Activated CD4-positive, alpha-beta T cell treated with anti-CD3 and anti-CD28 coated beads, Interleukin-2, amount 50 U/mL, for 24 hours (primary cell): Measurements from ENCODE around the gene BTBD2.
A peak's percentile ranks its signal among the peaks of the same experiment; 100 is the strongest.
"Not testable (repeated sequence)": the region's sequence is repeated elsewhere in the genome, so short reads cannot be mapped to it uniquely, and the experiment has no call there.

Source experiments
- DNase-seq, 2 donors: peaks; one replicate each; pipeline ENCODE4 v3.0.0-alpha.2; 2020; ENCODE audit warnings: low read depth in 1 of 2, low spot score in 1 of 2

Gene BTBD2

DNA sequence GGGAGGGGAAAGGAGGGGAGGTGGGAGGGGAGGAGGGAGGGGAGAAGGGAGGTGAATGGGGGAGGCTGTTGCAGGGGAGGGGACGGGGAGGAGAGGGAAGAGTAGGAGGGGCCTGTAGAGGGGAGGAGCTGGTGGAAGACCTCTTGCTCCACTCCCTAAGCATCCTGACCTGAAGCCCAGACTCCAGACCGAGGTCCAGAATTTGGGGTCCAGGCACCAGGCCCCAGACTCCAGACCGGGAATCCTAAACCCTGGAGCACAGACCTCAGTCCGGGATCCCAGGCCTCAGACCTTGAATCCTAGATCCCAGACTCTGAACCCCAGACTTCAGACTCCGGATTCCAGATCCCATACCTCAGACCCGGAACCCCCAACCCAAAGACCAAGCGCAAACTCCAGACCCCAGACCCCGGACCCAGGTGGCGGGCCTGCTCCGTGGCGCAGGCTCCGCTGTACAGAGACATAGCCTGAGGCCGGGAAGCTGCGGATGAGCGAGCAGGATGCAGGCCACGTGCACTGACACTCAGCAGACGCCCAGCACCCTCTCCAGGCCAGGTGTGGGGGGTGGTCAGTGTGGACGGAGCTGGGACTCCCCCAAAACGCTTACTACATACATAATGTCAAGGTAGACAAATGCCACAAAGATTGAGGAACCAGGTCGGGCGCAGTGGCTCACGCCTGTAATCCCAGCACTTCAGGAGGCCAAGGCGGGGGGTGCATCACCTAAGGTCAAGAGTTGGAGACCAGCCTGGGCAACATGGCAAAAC, 710 bp upstream of the BTBD2 start:
- DNase-seq = peak in 1 of 2 donors; percentile 39

DNA sequence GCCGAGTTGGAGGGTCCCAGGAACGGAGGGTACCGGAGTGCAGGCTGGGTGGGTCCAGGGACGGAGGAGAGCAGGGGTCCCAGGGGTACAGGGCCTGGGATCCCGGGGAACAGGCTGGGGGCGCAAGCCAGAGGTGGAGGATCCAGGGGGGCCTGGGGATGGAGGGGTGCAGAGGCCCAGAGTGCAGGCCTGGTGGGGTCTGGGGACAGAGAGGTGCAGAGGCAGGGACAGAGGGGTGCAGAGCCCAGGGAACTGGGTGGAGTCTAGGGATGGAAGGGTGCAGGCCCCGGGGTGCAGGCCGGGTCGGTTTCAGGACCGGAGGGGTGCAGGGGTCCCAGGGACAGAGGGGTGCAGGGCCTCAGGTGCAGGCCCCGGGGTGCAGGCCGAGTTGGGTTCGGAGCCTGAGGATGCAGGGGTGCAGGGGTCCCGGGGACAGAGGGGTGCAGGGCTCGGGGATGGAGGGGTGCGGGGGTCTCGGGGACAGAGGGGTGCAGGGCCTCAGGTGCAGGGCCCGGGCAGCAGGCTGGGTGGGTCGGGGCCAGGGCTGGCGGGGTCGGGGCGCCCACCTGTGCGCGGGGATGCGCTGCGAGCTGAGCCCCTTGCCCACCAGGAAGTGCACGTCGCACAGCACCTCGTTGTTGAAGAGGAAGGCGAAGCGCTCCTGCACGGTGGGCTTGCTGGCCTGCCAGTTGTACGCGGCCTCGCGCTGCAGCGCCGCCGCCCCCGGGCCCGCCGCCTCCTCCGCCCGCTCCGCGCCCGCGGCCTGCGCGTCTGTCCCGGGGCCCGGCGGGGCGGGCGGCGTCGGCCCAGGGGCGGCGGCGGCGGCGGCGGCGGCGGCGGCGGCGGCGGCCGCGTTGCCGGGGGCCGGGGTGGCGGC, 545 bp downstream of the BTBD2 start:
- no peak for DNase-seq

GRCh38 chr19:2014131-2014571, 1.4 kb downstream of the BTBD2 start:
- DNase-seq = no peak

DNA sequence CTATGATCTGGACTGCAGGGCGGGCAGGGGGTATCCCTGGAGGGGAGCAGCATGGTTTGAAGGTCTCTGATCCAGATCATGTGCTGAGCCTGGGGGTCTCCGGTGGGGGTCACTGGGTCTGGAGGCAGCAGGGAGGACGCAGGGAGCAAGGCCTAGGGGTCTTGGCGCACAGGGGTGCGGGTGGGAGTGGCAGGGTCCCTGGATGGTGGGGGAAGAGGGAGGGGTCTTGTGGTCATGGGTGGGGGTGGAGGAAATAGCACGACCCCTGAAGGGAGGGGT, 1.9 kb downstream of the BTBD2 start:
- DNase-seq = no peak

GRCh38 chr19:2012941-2013682, 2.4 kb downstream of the BTBD2 start:
- DNase-seq = no peak

GRCh38 chr19:2011169-2011568, 4.3 kb downstream of the BTBD2 start:
- no peak for DNase-seq

DNA sequence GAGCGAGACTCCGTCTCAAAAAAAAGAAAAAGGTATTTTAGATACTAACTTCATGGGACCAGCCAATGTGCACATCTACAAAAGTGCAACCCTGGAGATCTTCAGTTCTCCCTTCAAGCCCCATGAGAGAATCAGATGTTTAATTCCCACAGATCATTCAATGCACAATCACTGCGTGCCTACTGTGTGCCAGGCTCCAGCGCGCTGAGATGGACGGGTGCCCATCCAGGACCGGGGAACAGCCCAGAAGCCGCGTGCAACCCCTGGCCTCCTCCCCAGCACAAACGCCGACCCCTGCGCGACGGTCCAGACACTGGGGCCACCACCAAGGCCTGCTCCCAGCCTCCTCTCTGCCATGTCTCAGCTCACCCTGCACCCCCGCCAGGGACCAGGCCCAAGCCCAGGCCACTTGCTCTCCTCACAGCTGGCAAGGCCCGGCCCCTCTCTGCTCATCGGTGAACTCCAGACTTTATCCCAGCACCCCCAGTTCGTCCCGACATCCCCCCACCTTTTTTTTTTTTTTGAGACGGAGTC, 5.3 kb downstream of the BTBD2 start:
- no peak for DNase-seq

DNA sequence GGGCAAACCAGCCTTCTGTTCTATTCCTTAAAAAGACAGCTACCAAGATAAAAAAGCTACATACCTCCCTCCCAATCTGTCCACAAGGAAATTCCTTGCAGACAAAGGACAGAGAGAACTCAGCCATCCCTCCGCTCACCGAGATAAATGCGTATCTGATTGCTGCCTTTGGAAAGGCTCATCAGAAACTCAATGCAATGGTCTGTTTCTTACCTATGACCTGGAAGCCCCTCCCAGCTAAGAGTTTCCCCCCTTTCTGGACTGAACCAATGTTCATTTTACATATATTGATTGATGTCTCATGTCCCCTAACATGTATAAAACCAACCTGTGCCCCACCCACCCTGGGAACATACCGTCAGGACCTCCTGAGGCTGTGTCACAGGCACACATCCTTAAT, 11.6 kb downstream of the BTBD2 start:
- DNase-seq = no peak

DNA sequence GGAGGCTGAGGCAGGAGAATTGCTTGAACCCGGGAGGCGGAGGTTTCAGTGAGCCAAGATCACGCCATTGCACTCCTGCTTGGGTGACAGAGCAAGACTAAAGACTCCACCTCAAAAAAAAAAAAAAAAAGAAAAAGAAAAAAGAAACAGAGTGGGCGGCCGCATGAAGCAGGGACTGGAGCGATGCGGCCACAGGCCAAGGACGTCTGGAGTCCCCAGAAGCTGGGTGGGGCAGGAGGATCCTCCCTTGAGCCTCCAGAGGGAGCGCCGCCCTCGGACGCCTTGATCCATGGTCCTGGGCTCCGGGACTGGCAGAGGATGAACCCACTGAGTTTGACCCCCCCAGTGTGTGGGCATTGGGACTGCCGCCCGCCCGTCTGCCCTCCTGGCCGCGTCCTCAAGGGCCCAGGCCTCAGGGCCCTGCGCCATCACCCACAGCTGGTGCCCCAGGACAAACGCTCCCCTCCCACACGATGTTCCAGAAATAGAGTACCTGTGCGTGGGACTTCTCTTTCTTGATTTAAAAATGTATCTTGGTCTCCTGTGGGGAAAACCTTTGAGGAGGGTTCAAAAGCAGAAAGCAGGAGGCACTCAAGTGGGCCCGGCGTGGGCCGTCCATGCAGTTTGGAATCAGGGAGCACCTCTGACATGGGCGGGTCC, 15.5 kb downstream of the BTBD2 start:
- DNase-seq = no peak

DNA sequence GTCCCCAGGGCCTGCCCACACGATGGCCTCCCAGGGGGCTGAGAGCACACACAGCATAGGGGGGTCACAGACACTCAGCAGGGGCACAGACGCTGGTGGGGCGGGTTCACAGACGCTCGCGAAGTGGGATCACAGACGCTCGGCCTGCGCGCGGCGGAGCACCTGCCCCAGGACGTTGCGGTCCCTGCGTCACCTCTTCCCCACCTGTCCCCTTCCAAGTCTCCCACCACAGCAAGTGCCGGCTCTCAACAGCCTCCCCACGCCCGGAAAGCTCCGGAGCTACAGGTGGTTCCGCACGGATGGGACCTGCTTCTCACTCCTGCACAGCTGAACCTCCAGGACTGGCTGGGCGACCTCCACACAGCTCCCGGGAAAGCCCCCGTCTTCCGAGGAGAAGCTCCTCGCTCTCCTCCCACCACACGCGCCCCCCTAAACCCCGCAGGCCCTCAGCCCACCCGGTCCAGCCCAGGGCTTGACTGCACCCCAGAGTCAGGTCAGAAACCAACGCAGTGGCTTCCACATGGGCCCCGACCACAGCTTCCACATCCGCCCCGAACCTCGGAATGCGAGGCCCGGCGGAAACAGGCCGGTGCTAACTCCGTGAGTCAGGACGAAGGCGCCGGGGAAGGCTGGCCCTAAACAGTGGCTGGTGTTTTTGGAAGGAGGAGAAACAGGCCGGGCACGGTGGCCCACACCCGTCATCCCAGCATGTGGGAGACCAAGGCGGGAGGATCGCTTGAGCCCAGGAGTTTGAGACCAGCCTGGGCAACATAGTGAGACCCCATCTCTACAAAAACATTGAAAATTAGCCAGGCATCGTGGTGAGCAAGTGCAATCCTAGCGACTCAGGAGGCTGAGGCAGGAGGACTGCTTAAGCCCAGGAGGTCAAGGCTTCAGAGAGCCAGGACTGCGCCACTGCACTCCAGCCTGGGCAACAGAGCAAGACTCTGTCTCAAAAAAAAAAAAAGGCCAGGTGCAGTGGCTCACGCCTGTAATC, 16.5 kb downstream of the BTBD2 start:
- no peak for DNase-seq

GRCh38 chr19:1997353-1998233, 17.9 kb downstream of the BTBD2 start:
- DNase-seq = no peak

DNA sequence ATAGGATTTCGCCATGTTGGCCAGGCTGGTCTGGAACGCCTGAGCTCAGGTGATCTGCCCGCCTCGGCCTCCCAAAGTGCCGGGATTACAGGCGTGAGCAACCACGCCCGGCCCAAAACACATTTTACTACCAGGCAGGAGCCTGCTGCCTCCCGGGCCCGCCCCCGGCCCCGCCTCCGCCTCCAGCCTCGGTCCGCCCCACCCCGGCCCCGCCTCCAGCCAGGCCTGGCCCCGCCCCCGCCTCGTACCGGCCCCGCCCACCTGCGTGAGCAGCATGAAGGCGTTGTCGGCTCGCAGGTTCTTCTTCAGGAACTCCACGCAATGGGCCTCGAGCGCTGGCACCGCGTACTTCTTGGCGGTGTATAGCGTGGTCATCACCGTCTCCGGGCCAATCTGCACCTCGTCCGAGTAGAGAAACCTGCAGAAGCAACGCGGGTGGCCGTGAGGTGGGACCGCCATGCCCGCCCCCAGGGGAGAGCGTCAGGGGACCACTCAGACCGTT, 22.7 kb downstream of the BTBD2 start:
- DNase-seq = peak in 1 of 2 donors; percentile 20

DNA sequence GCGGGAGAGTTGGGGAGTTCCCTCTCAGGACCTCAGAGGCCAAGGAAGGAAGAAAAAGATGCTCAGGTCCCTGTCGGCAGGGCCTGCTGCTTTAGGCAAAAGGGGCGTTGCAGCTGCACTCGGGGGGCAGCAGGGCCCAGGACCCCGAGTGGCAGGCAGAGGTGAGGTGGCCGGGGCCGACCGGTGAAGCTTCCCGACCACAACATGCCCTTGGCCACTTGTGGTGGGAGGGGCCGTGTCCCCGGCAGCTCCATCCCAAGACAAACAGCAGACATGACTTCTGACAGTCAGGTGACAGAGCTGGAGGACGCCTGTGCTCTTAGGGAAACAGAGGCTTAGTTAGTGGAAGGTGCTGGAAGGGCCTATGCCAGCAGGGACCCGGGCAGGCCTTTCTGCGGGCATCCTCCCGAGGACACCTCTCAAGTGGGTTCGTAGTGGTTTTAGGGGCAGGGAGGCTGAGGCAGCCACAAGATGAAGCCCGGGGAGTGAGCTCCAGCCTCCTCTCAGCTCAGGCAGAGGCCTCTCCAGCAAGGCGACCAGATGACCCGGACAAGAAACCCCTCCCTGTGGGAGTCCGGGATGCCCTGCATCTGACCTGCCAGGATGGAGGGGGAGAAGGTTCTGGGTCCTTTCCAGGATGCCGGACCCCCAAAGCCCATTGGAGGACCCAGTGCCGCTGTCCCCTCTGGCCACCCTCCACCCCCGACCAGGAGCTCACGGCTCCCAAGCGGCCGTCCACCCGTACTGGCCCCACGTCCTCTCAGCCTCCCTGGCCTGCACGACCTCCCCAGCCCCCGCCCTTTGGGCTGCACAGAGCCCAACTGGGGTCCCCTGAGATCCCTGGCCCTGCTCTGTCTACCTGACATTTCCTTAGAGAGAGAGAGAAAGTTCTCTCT, 24.2 kb downstream of the BTBD2 start:
- DNase-seq = no peak

DNA sequence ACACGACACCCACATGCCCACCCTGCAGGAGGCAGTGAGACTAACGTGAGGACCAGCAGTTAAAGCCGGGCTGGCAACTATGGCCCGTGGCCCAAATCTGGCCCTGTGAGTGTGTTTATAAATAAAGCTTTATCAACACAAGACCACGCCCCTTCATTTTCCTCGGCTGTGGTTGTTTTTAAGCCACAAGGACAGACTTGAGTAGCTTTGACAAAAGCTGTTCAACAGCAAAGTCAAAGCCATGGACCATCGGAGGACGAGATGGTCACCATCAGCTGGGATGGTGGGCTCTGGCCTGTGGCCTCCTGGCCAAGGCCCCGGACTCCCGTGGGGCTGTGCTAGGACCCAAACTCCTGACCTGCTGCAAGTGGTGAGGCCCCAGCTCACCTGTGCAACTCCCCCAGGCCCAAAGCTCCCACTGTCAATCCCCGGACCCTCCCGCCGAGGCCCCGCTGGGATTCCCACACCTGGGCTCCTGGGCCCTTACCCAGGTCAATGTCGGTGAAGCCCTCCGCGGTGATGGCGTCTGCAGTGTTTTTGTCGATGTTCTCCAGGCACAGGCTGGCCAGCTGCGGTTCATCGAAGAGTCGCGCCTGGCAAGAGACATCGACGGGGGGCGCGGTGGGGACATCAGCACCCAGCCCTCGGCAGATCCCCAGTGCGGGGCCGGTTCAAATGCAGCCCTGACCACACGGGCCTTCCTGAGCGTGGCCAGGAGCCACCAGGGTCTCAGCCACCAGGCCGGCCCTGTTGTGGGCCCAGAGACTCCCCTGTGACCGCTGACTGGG, 25.1 kb downstream of the BTBD2 start:
- DNase-seq = no peak

- no peak for DNase-seq
Observed at GRCh38 chr19:1989513-1990229, 25.8 kb downstream of the BTBD2 start.

DNA sequence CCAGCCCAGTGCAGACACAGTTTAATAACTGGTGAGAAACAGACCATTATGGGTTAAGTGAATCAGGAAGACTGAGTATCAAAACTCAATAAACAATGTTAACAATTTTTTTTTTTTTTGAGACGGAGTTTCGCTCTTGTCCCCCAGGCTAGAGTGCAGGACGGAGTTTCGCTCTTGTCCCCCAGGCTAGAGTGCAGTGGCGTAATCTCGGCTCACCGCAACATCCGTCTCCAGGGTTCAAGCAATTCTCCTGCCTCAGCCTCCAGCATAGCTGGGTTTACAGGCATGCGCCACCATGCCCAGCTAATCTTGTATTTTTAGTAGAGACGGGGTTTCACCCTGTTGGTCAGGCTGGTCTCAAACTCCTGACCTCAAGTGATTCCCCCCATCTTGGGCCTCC, 27.1 kb downstream of the BTBD2 start:
- DNase-seq = not testable (repeated sequence)
